CD4-positive, alpha-beta T cell treated with Interleukin-1 beta for 1 hour (primary cell): ENCODE results near the gene SPHK2.
"Not testable (repeated sequence)": the region's sequence is repeated elsewhere in the genome, so short reads cannot be mapped to it uniquely, and the experiment has no call there.

Experiments used
- DNase-seq, 2 donors: peaks; one replicate each; pipeline ENCODE4 v3.0.0-alpha.2; 2020 to 2022

Gene SPHK2

GRCh38 chr19:48618916-48619691 is at the start of gene SPHK2, which contains the start of gene RPL18:
SPHK2 (plus strand) TSS chr19:48619506; CDS start chr19:48620515, 1,009 bp downstream.
RPL18 (minus strand) TSS chr19:48619178; CDS start chr19:48619143, 35 bp downstream.
- DNase-seq, result peak; percentile 97 to 99

DNA sequence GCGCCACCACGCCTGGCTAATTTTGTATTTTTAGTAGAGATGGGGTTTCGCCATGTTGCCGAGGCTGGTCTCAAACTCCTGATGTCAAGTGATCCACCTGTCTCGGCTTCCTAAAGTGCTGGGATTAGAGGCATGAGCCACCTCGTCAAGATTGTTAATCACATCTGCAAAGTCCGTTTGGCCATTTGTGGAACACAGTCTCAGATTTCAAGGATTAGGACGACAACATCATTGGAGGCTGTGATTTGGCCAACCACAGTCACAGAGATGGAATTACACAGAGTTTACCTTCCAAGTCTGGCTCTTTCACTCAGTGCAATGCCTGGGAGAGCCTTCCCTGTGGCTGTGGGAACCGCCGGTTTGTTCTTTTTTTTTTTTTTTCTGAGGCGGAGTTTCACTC is 49.5 kb upstream of the SPHK2 start:
- DNase-seq, result no peak

- no peak for DNase-seq
These were observed 47.7 kb upstream of the SPHK2 start for GRCh38 chr19:48571378-48572162.

DNA sequence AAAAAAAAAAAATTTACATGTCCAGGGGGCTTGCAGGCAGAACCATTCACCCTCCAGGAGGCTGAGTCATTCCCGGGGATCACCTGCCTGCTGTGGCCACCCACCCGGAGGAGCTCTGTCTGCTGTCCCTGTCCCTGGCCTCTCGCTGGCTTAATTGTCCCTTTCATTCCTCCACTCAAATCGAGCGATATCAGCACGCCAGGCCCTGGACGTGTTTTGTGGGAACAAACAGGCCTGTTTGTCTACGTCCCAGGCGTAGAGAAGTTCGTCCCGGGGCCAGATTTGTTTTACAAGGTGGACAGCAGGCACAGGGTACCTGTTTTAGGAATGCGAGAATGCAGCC is 46.2 kb upstream of the SPHK2 start:
- no peak for DNase-seq

- no peak for DNase-seq
These were observed 43.2 kb upstream of the SPHK2 start for GRCh38 chr19:48575931-48576622.

DNA sequence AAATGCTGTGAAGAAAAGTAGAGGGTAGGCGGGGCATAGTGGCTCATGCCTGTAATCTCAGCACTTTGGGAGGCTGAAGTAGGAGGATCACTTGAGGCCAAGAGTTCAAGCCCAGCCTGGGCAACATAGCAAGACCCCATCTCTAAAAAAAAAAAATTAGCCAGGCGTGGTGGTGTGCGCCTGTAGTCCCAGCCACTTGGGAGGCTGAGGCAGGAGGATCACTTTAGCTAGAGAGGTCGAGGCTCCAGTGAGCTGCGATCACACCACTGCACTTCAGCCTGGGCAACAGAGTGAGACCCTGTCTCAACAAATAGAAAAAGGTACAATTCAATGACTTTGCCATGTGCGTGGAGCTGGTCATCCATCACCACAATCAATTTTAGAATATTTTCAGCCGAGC is 41.4 kb upstream of the SPHK2 start:
- DNase-seq, result not testable (repeated sequence)

DNA sequence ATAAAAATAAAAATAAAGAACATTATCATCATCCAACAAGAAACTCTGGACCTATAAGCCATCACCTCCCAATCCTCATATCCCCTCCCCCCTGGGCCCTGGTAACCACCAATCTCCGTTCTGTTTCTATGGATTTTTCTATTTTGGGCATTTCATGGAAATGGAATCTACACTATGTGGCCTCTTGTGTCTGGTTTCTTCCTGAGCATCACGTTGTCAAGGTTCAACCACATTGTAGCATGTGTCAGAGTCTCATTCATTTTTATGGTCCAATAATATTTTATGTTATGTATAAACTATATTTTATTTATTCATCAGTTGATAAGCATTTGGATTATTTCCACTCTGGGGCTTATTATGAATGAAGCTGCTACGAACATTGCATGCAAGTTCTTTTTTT is 40.4 kb upstream of the SPHK2 start:
- no peak for DNase-seq

- DNase-seq, result no peak
These were observed 37.1 kb upstream of the SPHK2 start for GRCh38 chr19:48582168-48582567.

- DNase-seq, result no peak
These were observed 31.9 kb upstream of the SPHK2 start for GRCh38 chr19:48587387-48587786.

DNA sequence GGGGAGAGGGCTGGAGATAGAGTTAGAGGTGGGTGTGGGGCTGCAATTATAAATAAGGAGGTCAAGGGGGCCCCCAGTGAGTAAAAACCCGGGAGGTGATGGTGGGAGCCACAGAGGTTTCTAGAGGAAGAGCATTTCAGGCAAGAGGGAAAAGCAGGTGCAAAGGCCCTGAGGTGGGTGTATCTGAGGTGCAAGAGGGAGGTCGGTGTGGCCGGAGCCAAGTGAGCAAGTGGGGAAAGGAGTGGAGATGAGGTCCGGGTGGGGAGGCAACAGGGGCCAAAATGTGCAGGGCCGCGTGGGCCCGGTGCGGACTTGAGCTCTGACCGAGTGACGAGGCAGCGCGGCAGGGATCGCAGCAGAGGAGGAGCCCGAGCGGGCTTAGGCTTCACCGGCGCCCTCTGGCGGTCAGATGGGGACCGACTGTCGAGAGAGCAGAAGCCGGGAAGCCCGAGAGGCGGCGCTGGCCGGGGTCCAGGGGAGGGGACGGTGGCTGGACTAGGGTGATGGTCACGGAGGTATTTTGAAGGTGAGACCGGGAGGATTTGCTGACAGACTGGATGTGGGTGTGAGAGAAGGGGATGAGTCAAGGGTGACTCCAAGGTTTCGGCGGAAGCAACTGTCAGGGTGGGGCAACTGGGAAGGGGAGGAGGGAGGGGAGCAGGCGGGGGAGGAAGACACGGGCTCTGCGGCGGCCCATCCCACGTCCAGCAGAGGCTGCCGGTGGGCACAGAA is 30.5 kb upstream of the SPHK2 start:
- peak; percentile 84 to 86 for DNase-seq

- no peak for DNase-seq
These were observed 28.3 kb upstream of the SPHK2 start for GRCh38 chr19:48591021-48591420.

GRCh38 chr19:48595171-48595570 is 24.1 kb upstream of the SPHK2 start:
- DNase-seq, result no peak

- no peak for DNase-seq
These were observed 23.5 kb upstream of the SPHK2 start for GRCh38 chr19:48595833-48596232.

GRCh38 chr19:48596237-48596636 is 23.1 kb upstream of the SPHK2 start:
- no peak for DNase-seq

DNA sequence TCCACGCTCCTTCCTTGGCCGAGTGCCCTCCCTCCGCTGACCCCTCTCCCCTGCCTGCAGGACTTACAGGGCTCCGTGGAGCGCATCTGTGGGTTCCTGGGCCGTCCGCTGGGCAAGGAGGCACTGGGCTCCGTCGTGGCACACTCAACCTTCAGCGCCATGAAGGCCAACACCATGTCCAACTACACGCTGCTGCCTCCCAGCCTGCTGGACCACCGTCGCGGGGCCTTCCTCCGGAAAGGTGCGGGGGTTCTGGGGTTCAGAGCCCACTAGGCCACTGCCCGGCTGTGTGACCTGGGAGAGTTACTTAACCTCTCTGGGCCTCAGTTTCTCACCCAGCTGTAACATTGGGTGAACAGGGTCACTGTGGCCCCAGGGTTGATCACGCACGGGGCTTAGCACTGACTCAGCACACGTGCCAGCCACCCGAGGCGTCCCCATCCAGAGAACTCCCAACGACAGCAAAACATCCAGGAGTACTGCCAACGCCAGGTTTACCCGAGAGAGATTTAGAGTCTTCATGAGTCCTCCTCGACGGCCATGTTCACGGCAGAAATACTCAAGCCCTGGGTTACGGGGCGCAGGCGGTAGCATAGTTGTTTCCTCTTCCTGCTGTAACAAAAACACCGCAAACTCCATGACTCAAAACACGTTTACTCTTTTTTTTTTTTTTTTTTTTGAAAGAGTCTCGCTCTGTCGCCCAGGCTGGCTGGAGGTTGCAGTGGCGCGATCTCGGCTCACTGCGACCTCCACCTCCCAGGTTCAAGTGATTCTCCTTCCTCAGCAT is 22.4 kb upstream of the SPHK2 start:
- DNase-seq, result peak; percentile 36 to 69

- no peak for DNase-seq
These were observed 20.2 kb upstream of the SPHK2 start for GRCh38 chr19:48598996-48599700.

- DNase-seq, result no peak
These were observed 18.5 kb upstream of the SPHK2 start for GRCh38 chr19:48600679-48601417.

- DNase-seq, result no peak
These were observed 16.3 kb upstream of the SPHK2 start for GRCh38 chr19:48603001-48603400.

GRCh38 chr19:48603449-48603848 is 15.9 kb upstream of the SPHK2 start:
- DNase-seq, result no peak

- no peak for DNase-seq
These were observed 15.5 kb upstream of the SPHK2 start for GRCh38 chr19:48603850-48604249.
